ENCODE results near the gene YWHAG. TPM values are rescaled to one million over a fixed set of nuclear protein-coding genes. Genes with fewer than 3 reads are reported as not detected.
A peak's percentile ranks its signal among the peaks of the same experiment; 100 is the strongest.

The YWHAG gene
- total RNA-seq, 1 experiment from 2014 or later, result 113 TPM

DNA sequence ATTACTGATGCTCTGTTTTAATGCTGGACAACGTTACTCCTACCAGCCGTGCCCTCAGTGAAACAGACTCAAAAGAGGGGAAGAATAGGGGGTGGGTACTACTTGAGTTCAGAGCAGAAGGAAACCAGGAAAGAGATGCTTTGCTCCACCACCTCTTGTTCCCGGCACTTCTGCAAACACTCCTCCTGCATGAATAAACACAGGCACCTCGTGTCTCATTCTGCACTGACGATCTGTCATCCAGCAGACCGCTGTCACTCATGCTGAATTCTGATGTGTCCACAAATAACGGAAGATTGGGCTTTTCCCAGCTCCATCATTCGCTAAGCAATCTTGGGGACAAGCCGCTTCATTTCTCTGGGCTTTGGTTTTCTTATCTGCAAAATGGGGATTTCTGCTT lies 26.7 kb downstream of the YWHAG start:
- CTCF ChIA-PET, result no interaction called here
- Mint-ChIP-seq H3K4me3 (ENCODE audit: low read depth, unreplicated experiment) (no peak overlapping the region), H3K27me3 (ENCODE audit: unreplicated experiment) (no peaks in the 10 kb centered on the region), H3K27ac (ENCODE audit: unreplicated experiment) (no peak overlapping the region), H3K36me3 (ENCODE audit: insufficient read depth, unreplicated experiment) (peaks cover 55% of the 10 kb centered on the region), H3K9me3 (ENCODE audit: low read depth, unreplicated experiment) (no peaks in the 10 kb centered on the region), H3K4me1 (ENCODE audit: low read depth, unreplicated experiment) (no peaks in the 10 kb centered on the region)
- TF ChIP-seq, protein P1, sequence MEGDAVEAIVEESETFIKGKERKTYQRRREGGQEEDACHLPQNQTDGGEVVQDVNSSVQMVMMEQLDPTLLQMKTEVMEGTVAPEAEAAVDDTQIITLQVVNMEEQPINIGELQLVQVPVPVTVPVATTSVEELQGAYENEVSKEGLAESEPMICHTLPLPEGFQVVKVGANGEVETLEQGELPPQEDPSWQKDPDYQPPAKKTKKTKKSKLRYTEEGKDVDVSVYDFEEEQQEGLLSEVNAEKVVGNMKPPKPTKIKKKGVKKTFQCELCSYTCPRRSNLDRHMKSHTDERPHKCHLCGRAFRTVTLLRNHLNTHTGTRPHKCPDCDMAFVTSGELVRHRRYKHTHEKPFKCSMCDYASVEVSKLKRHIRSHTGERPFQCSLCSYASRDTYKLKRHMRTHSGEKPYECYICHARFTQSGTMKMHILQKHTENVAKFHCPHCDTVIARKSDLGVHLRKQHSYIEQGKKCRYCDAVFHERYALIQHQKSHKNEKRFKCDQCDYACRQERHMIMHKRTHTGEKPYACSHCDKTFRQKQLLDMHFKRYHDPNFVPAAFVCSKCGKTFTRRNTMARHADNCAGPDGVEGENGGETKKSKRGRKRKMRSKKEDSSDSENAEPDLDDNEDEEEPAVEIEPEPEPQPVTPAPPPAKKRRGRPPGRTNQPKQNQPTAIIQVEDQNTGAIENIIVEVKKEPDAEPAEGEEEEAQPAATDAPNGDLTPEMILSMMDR (IDR thresholded peaks at IDR 0.05; ENCODE audit: unreplicated experiment), result no peak
- intact Hi-C loops (cut with micrococcal nuclease; ENCODE audit: unreplicated experiment), result no loop called here
- no TSS peak for BruUV-seq (replicated peaks)
- DNase-seq, result no peak

DNA sequence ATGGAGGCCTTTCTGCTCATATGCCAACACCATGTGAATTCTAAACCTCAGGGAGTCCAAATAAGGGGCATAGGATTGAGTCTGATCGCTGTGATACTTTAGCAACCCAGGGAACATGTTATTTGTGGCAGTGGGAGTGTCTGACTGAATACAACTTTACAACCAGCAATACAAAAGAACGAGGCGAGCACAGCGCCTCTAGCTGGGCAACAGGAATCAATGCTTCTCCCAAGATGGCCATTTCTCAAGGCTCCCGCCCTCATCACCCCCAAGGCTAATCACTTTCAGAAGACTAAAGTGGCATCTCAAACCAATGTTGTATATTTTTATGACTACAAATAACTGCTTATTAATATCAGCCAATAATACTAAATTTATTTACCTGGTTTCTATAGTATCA lies 28.1 kb downstream of the YWHAG start:
- intact Hi-C loops (cut with micrococcal nuclease; ENCODE audit: unreplicated experiment), result no loop called here
- no peak overlapping the region for H3K27ac Mint-ChIP-seq (ENCODE audit: unreplicated experiment)
- CTCF ChIA-PET, result no interaction called here
- no TSS peak for BruUV-seq (replicated peaks)
- no peaks in the 10 kb centered on the region for H3K9me3 Mint-ChIP-seq (ENCODE audit: low read depth, unreplicated experiment)
- no peaks in the 10 kb centered on the region for H3K4me1 Mint-ChIP-seq (ENCODE audit: low read depth, unreplicated experiment)
- no peak overlapping the region for H3K4me3 Mint-ChIP-seq (ENCODE audit: low read depth, unreplicated experiment)
- no peak for DNase-seq
- TF ChIP-seq, protein P1 (IDR thresholded peaks at IDR 0.05; ENCODE audit: unreplicated experiment), result no peak
- peaks cover 63% of the 10 kb centered on the region for H3K36me3 Mint-ChIP-seq (ENCODE audit: insufficient read depth, unreplicated experiment)
- H3K27me3 Mint-ChIP-seq (ENCODE audit: unreplicated experiment), result no peaks in the 10 kb centered on the region

DNA sequence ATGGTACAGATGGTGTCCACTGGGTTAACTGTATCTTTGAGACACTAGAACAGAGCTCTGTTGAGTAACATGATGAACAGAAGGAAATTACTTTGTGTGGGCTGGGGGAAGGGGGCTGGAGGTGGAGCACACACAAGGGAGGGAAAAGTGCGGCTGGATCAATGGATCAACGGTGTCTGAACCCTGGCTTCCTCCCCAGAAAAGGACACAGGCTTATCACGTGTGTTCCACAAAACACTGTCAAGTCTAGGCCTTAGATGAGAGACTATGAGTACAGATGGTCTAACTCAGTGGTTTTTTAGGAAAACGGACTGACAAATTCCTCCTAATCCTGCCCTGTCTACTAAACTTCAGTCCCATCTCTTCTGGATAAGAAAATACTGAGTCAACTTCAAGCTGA lies 28.5 kb downstream of the YWHAG start:
- no peak for DNase-seq
- Mint-ChIP-seq H3K4me1 (ENCODE audit: low read depth, unreplicated experiment) (no peaks in the 10 kb centered on the region), H3K9me3 (ENCODE audit: low read depth, unreplicated experiment) (no peaks in the 10 kb centered on the region), H3K27ac (ENCODE audit: unreplicated experiment) (no peak overlapping the region), H3K27me3 (ENCODE audit: unreplicated experiment) (no peaks in the 10 kb centered on the region), H3K4me3 (ENCODE audit: low read depth, unreplicated experiment) (no peak overlapping the region), H3K36me3 (ENCODE audit: insufficient read depth, unreplicated experiment) (peaks cover 63% of the 10 kb centered on the region)
- CTCF ChIA-PET, result no interaction called here
- no TSS peak for BruUV-seq (replicated peaks)
- TF ChIP-seq, protein P1 (IDR thresholded peaks at IDR 0.05; ENCODE audit: unreplicated experiment), result no peak
- intact Hi-C loops (cut with micrococcal nuclease; ENCODE audit: unreplicated experiment), result no loop called here

DNA sequence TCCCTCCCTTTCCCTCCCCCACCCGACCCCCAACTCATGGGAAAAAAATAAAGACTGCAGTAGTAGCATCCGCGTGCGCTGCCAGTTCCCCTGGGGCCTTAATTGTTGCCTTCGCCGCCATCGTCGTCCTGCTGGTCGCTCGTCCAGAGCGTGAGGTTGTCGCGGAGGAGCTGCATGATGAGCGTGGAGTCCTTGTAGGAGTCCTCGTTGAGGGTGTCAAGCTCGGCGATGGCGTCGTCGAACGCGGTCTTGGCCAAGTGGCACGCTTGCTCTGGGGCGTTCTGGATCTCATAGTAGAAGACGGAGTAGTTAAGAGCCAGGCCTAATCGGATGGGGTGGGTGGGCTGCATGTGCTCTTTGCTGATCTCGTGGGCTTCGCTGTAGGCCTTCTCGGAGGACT lies 29.3 kb downstream of the YWHAG start:
- Mint-ChIP-seq H3K4me1 (ENCODE audit: low read depth, unreplicated experiment) (no peaks in the 10 kb centered on the region), H3K36me3 (ENCODE audit: insufficient read depth, unreplicated experiment) (peaks cover 63% of the 10 kb centered on the region), H3K9me3 (ENCODE audit: low read depth, unreplicated experiment) (no peaks in the 10 kb centered on the region), H3K27ac (ENCODE audit: unreplicated experiment) (no peak overlapping the region), H3K27me3 (ENCODE audit: unreplicated experiment) (no peaks in the 10 kb centered on the region), H3K4me3 (ENCODE audit: low read depth, unreplicated experiment) (no peak overlapping the region)
- no TSS peak for BruUV-seq (replicated peaks)
- CTCF ChIA-PET, result no interaction called here
- TF ChIP-seq, protein P1 (IDR thresholded peaks at IDR 0.05; ENCODE audit: unreplicated experiment), result no peak
- DNase-seq, result no peak
- intact Hi-C loops (cut with micrococcal nuclease; ENCODE audit: unreplicated experiment), result no loop called here

DNA sequence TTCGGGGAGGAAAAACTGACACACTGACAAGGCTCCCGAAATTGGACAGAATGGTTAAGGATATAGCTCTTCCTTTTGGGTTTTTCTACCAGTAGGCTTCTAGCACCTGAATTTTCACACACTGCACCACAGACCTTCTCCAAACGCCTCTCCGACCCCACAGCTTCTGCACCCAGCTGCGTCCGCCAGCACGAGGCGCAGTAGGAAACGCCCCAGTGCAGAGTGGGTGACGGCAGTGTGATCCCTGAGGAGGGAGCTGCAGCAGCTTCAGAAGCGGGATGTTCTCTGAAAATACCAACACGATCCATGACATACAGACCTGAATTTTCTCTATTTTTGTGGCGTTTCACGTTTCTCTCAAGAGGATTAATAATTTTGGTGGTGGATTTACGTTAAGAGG lies 30.4 kb downstream of the YWHAG start:
- H3K4me3 Mint-ChIP-seq (ENCODE audit: low read depth, unreplicated experiment), result no peak overlapping the region
- intact Hi-C loops (cut with micrococcal nuclease; ENCODE audit: unreplicated experiment), result no loop called here
- no peak overlapping the region for H3K27ac Mint-ChIP-seq (ENCODE audit: unreplicated experiment)
- DNase-seq, result no peak
- CTCF ChIA-PET, result no interaction called here
- TF ChIP-seq, protein P1 (IDR thresholded peaks at IDR 0.05; ENCODE audit: unreplicated experiment), result no peak
- no peaks in the 10 kb centered on the region for H3K4me1 Mint-ChIP-seq (ENCODE audit: low read depth, unreplicated experiment)
- TSS peak; percentile 18 for BruUV-seq (replicated peaks)
- H3K27me3 Mint-ChIP-seq (ENCODE audit: unreplicated experiment), result no peaks in the 10 kb centered on the region
- no peaks in the 10 kb centered on the region for H3K9me3 Mint-ChIP-seq (ENCODE audit: low read depth, unreplicated experiment)
- peaks cover 56% of the 10 kb centered on the region for H3K36me3 Mint-ChIP-seq (ENCODE audit: insufficient read depth, unreplicated experiment)
